HG02678 (cell line): ENCODE measurements around the gene TNFRSF4.

Experiments
- ATAC-seq: cut with Tn5 transposase; IDR thresholded peaks from one replicate; pipeline ENCODE4 v1.9.1; 2021; ENCODE audit warnings: mild to moderate bottlenecking, moderate library complexity; ENCODE audit not compliant: unreplicated experiment

TNFRSF4 gene

DNA sequence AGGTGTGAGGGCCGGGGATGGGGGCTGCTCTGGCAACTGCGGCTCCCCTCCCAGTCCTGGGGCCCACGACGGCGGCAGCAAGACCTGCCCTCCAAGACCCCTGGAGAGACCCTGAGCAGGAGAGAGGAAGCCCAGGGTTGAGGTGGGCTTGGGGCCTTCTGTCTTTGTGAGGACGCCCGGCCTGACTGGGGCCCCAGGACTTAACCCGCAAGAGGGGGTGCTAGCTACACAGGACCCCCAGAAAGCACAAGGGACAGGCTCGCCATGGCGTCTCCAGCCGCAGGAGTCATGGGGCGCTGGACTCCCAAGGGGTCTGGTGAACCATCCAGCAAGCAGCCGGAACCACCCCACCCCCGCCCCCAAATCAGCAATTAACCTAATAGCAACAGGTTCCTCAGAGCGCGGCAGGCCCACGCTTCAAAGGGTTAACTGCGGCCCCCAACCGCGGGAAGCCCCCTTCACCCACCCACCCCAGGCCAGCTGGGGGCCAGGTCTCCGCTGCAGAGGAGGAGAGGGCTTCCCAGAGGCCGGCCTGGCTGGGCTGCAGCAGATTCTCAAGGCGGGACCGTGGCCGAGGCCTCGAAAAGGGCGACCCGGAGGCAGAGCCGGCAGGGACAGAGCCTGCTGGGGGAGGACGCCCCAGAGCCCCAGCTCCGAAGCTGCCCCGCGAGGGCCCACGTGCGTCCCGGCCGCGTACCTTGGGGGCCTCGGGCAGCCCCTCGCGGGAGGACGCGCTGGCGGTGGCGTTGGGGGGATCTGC lies 32.0 kb upstream of the TNFRSF4 start:
- no peak for ATAC-seq

GRCh38 chr1:1245178-1245816 lies 31.3 kb upstream of the TNFRSF4 start:
- ATAC-seq = no peak

DNA sequence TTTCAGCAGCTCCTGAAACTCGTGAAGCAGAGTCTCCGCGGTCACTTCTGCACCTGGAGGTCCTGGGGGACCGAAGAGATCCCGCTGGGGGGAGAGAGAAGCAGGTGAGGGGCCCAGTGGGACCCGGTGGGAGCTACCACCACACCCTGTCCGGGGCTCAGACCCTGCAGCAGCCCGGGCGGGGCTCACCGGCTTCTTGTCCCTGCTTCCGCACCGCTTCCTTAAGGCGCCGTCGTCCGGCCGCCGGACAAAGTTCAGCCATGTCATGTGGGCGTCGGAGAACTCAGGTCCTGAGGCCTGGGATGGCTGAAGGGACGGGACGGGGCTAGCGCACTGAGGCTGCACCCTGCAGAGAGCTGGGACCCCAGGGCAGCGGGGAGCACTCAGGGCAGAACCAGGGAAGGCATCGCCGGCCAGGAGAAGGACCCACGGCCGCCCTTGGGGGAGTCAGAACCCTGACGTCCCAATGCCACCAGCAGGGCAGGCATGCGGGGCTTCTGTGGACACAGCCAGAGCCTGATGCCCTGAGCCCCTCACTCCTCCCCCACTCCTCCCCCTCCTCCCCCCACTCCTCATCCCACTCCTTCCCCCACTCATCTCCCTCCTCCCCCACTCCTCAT lies 30.3 kb upstream of the TNFRSF4 start:
- ATAC-seq = no peak

DNA sequence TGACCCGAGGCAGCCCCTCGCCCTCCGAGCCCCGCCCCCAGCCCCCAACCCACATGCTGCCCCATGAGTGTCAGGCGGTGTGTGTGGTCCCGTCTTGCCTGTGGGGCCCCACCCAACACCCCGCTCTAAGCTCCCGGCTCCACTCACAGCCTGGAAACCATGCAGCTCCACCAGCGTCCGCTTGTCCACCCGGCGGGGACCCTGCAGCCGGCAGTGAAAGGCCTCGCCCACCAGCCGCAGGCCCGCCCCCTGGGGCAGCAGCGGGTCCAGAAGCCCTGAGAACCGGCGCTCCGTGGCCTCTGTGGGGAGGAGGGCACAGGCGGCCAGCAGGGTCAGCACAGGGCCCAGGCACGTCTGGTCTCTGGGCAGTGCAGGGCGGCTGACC lies 29.8 kb upstream of the TNFRSF4 start:
- ATAC-seq = no peak

GRCh38 chr1:1243266-1243660 lies 29.3 kb upstream of the TNFRSF4 start:
- no peak for ATAC-seq

DNA sequence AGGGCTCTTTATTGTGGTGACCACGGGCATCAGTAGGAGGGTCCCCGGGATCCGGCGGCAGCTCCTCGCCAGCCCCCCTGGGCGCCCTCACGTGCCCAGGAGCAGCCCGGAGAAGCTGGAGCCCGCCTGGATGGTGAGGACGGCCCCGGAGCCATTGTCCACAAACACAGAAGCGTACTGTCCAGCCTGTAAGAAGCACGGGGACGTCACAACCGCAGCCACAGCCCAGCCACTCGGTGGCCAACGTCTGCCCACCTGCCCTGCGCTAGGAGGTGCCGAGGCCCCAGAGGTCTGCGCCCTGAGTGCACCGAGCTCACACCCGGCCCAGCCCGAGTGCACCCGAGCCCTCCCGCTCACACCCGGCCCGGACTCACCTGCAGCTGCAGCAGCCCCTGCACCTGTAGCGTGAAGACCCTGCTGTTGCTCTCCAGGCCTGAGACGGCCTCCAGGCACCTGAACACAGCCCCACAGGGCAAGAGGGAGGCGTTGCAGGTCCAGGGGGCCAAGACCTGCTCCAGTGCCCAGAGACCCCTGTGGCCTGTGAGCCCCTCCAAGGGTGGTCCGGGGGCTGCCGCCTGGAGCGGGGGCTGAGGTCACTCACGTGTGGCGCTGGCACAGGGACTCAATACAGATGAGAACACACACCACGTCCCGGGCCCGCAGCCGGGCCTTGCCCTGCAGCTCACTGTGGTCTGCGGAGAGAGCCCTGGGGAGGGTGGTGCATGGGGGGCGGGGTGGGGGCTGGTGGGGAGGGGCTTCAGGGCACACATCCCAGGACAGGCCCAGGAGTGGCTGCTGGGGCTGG lies 28.7 kb upstream of the TNFRSF4 start:
- no peak for ATAC-seq

DNA sequence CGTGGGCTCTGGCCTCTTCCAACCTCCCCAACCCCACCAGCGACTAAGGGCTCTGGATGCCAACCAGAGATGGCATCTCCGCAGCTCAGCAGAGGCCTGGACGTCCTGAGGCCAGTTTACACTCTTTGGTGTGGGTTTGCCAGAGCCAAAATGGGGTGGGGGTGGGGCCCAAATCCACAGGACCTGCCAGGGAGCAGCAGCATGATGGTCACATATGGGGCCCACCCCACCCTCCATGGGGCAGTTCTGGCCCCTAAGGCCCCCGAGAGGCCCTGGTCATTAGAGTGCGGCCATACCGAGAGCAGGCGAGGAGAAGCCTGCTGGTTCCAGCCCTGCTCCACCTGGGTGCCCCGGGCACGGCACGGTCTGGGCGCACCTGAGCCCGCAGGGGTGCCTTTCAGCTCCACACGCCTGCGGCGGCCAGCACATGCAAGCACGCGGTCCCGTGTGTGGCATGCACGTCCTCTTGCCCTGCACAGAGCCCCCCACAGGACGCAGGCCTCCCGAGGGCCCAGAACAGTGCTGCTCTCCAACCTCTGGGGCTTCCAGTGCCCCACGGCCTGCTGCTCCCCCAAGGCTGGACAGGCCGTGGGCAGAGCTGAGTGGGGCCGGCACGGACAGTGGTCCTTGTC lies 27.8 kb upstream of the TNFRSF4 start:
- no peak for ATAC-seq

- no peak for ATAC-seq
Measured at GRCh38 chr1:1240822-1241587, 27.1 kb upstream of the TNFRSF4 start.

GRCh38 chr1:1240348-1240732 lies 26.4 kb upstream of the TNFRSF4 start:
- no peak for ATAC-seq

DNA sequence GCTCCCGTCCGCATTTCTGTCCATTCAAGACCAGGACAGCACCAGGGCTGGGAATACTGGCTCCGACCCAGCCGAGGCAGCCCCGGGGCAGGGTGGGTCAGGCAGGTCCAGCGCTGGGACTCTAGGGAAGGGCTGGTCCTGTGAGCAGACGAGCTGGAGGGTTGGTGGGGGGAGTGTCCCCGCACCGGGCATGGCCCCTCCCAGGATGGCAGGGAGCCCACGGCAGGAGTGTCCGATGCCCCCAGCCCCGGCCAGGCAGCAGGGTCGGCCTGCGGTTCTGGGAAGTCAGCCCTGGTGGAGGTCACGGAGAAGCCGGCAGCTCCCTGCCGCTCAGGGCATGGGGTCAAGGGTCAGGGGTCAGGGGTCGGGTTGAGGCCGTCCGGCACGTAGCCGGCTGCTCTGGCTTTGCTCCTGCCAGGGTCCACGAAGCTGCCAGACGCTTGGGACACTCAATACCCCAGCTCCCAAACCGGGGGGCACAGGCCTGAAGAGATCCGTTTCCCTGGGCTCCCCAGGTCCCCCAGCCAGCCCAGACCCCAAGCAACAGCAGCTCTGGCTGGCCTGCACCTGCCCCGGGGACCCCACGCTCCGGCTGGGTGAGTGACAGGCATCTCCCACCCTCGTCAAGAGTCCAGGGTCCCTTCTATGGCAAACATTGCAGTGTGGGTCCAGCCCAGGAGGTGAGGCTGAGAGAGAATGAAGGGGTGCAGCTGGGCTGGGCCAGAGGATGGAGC lies 25.8 kb upstream of the TNFRSF4 start:
- ATAC-seq = no peak

DNA sequence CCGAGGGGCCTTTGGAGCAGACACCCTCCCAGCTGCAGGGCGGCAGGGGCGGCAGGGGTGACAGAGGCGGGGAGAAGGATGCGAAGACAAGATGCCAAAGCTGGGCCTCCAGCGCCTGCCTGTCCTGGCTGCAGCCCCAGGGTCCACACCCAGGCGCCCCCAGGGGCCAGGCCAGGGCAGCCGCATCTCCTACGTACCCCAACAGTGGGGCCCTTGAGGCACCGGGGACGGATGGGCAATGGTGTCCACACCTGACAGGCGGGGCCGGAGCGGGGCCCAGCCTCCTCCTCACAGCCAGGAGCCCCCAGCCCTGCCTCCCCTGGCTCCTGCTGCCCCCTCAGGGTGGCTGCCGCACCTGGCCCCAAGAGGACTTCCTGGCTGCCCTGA lies 25.3 kb upstream of the TNFRSF4 start:
- no peak for ATAC-seq

DNA sequence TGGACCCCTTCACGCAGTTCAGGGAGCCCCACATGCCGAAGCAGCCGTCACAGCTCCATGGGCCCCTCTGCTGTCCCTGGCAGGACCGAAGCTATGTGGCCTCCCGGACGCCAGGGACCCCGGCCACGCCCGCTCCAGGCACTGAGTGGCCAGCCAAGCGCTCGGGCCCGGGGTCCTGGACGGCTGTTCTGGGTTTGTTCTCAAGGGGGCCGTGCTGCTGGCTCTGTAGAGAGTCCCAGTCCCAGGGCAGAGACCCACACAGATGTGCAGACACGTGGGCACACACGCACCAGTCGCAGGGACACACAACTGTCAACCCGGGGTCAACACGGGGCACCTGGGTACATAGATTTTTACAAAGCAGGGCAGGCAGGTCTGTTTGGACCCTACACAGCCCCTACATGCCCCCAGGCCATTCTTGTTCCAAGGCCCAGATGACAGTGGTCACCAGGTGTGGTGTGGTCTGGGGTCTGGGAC lies 24.8 kb upstream of the TNFRSF4 start:
- no peak for ATAC-seq

DNA sequence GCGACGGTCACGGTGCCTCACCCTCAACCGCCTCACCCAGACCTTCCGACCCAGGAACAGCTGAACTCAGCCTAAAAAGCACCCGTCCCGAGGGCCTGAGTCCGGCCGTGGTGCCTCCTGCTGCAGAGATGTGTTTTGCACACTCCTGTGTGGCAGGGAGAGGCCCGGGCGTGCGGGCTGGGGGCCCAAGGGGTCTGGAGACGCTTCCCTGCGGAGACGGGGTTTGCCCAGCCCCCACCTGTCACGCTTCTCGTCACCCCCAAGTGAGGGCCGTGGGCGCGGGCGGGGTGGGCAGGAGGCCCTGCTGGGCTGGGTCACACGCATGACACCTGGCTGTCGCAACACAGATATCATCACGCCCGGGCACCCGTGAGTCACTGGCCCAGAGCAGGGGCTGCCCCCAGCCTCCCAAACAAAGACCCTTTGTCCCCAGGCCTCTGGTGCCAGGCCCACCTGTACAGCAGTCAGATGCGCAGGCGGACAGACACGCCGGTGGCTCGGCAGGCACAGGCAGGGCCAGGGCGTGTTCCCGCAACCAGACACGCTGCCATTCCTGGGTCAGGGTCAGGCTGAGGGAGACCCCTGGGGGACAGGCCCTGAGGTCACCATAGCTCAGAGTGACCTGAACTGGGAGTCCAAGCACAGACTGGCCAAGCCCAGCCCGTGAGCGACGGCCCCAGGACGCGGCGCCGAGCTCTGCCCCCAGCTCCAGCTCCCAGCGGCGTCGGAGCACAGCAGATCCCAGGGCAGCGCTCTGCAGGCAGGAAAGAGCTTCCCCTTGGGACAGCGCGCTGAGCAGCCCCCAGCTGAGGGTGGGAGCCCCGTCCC lies 24.1 kb upstream of the TNFRSF4 start:
- no peak for ATAC-seq

DNA sequence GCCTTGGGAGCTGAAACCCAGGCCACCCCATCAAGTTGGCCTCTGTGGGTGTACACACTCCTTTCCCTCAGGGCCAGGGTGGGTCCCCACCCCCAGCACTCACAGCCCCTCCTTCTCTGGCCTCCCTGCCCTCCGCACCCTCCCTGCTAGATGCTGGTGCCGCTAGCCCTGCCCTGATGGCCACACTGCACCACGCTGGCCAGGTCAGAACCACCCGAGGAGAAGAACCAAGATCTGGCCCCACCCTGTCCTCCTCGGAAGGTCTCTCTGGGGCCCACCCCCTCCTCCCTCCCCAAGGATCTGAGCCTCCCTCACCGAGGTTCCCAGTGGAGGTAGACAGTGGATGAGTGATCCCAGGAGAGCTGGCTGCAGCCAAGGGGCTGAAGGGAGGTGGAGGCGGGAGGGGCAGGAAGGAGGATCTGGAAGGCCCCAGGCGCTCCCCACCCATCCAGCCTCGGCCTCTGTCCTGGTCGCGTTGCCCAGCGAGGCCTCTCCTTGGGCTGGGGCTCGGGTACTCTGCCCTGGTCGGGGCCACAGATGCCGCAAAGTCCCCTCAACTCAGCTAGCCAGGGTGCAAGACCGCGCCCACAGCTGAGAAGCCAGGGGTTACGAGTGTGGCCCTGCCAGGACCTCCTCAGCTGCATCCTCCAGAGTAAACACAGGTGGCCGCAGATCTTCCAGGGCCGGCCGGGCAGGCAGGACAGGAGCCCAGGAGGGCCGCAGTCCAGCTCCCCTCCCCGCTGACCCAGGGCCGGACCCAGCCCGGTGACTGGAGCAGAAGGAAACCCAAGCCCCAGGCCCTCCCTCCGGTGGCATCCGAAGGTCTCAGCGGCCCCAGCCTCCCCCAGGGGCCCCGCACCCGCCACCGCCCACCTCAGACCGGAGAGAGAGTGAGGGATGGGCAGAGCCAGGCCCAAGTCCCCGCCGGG lies 23.3 kb upstream of the TNFRSF4 start:
- no peak for ATAC-seq

- no peak for ATAC-seq
Measured at GRCh38 chr1:1236176-1236763, 22.3 kb upstream of the TNFRSF4 start.

DNA sequence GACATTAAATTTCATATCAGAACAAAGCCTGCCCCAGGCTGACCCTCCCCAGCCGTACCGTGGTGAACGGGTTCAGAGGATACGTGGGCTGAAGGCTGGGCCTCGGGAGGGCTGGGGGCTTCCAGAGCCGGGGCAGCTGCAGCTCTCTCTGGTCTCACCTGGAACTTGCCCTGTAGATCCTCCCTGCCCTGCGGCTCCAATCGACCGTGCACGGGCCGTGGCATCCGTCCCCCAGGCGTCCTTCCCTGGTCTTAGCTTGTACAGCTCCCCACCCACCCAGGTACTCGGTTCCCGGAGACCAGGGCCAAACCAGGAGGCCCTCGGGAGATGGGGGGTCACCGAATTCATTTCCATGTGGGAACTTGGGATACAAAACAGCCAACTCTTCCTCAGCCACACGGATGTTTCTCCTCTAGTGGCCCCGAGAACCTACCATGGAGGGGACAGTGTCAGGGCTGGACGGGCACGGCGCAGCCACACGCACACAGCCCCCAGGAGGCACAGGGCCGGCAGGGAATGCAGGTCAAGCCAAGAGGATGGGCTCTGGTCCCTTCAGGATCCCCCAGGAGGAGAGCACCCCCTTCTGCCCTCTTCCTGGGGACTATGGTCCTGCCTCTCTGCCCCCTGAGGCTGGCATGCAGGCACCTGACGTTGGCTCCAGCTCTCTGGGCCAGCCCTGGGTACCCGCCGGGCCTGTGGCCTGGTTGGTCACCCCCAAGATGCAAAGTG lies 21.2 kb upstream of the TNFRSF4 start:
- no peak for ATAC-seq
